GM23338 (cell line): ENCODE data around the gene TTYH1. TPM values are rescaled to one million over a fixed set of nuclear protein-coding genes. Genes with fewer than 3 reads are reported as not detected.

Experiments
- ATAC-seq: fragments of 200-7000 bp; cut with Tn5 transposase; 3 replicates; pipeline ENCODE4 v1.9.1; 2020
- DNase-seq: peaks from one replicate; pipeline ENCODE4 v3.0.0-alpha.2; 2015; ENCODE audit warnings: low spot score
- H2AFZ ChIP-seq: fragments of 200-600 bp; sonication (generic); 2 replicates; pipeline ENCODE4 v1.8.0; 2016; ENCODE audit warnings: antibody characterized with exemption, mild to moderate bottlenecking, moderate library complexity
- H3F3A ChIP-seq: fragments of 200-600 bp; sonication (generic); replicated peaks from 2 replicates; pipeline ENCODE4 v1.8.0; 2017; ENCODE audit warnings: antibody characterized with exemption, mixed run types, low read depth
- H3K27ac ChIP-seq: fragments of 200-600 bp; sonication (generic); 2 replicates; pipeline ENCODE4 v1.6.1; 2016; ENCODE audit warnings: low read depth
- H3K27me3 ChIP-seq: fragments of 200-600 bp; sonication (generic); 2 replicates; pipeline ENCODE4 v1.8.0; 2016; ENCODE audit warnings: mild to moderate bottlenecking, mixed run types, moderate library complexity; ENCODE audit not compliant: insufficient read depth
- H3K36me3 ChIP-seq: fragments of 200-600 bp; sonication (generic); 2 replicates; pipeline ENCODE4 v1.8.0; 2016; ENCODE audit warnings: mild to moderate bottlenecking; ENCODE audit not compliant: insufficient read depth
- H3K4me1 ChIP-seq: fragments of 200-600 bp; sonication (generic); 2 replicates; pipeline ENCODE4 v1.8.0; 2016; ENCODE audit warnings: mild to moderate bottlenecking, moderate library complexity; ENCODE audit not compliant: insufficient read depth
- H3K4me2 ChIP-seq: fragments of 200-600 bp; sonication (generic); 2 replicates; pipeline ENCODE4 v1.7.1; 2017; ENCODE audit warnings: mixed run types
- H3K4me3 ChIP-seq: fragments of 200-600 bp; sonication (generic); 2 replicates; pipeline ENCODE4 v1.6.1; 2016; ENCODE audit warnings: mixed run types
- H3K79me2 ChIP-seq: fragments of 200-600 bp; sonication (generic); replicated peaks from 2 replicates; pipeline ENCODE4 v1.8.0; 2017; ENCODE audit warnings: mild to moderate bottlenecking; ENCODE audit not compliant: insufficient read depth
- H3K9me2 ChIP-seq: fragments of 200-600 bp; sonication (generic); 2 replicates; pipeline ENCODE4 v1.8.0; 2017; ENCODE audit not compliant: insufficient read depth
- H4K20me1 ChIP-seq: fragments of 200-600 bp; sonication (generic); replicated peaks from 2 replicates; pipeline ENCODE4 v1.8.0; 2017; ENCODE audit warnings: mild to moderate bottlenecking; ENCODE audit not compliant: insufficient read depth
- H3K27ac Mint-ChIP-seq: 2 replicates; pipeline ENCODE4 v1.8.0; 2020; ENCODE audit warnings: inconsistent platforms, mild to moderate bottlenecking, moderate library complexity, mixed read lengths
- H3K27me3 Mint-ChIP-seq: 3 replicates; pipeline ENCODE4 v1.8.0; 2022; ENCODE audit warnings: low read depth, mild to moderate bottlenecking, moderate library complexity, mixed read lengths, inconsistent platforms; ENCODE audit not compliant: insufficient read depth, poor library complexity
- H3K36me3 Mint-ChIP-seq: 3 replicates; pipeline ENCODE4 v1.8.0; 2021; ENCODE audit warnings: low read depth, mild to moderate bottlenecking, inconsistent platforms, moderate library complexity, mixed read lengths
- H3K4me1 Mint-ChIP-seq: 3 replicates; pipeline ENCODE4 v1.8.0; 2020; ENCODE audit warnings: mild to moderate bottlenecking, inconsistent platforms, mixed read lengths
- H3K4me3 Mint-ChIP-seq: 3 replicates; pipeline ENCODE4 v1.8.0; 2021; ENCODE audit warnings: moderate library complexity, mild to moderate bottlenecking, inconsistent platforms, mixed read lengths
- H3K9me3 Mint-ChIP-seq: 3 replicates; pipeline ENCODE4 v1.8.0; 2020; ENCODE audit warnings: moderate library complexity, mild to moderate bottlenecking, inconsistent platforms, mixed read lengths
- CREB1 ChIP-seq: fragments of 250-450 bp; sonication (Bioruptor Pico); IDR thresholded peaks from 2 replicates; pipeline ENCODE4 v1.5.0; 2020; ENCODE audit warnings: low read depth, mild to moderate bottlenecking, moderate library complexity
- CTCF ChIP-seq, 2 experiments: fragments of 200-600 bp in 1 of 2; sonication (generic) in 1 of 2; conservative IDR thresholded peaks; 2 replicates each; pipeline versions ENCODE4 v1.5.1 to v1.6.1; 2016 to 2017; ENCODE audit warnings: antibody characterized with exemption in 2 of 2, low read depth in 2 of 2, mild to moderate bottlenecking in 2 of 2, moderate library complexity in 1 of 2
- ETS1 ChIP-seq: IDR thresholded peaks from 2 replicates; pipeline ENCODE4 v1.6.1; 2016; ENCODE audit warnings: antibody characterized with exemption
- EZH2 ChIP-seq: fragments of 200-600 bp; sonication (generic); IDR thresholded peaks from one replicate; pipeline ENCODE4 v1.8.0; 2017; ENCODE audit warnings: antibody characterized with exemption, mild to moderate bottlenecking, low read depth; ENCODE audit not compliant: unreplicated experiment
- EZH2phosphoT487 ChIP-seq: fragments of 200-600 bp; sonication (generic); IDR thresholded peaks from one replicate; pipeline ENCODE4 v1.8.1; 2018; ENCODE audit warnings: antibody characterized with exemption; ENCODE audit not compliant: unreplicated experiment
- JUNB ChIP-seq: IDR thresholded peaks from one replicate; pipeline ENCODE4 v1.6.1; 2016; ENCODE audit warnings: antibody characterized with exemption; ENCODE audit not compliant: unreplicated experiment
- NANOG ChIP-seq: IDR thresholded peaks from 2 replicates; pipeline ENCODE4 v1.6.1; 2016; ENCODE audit warnings: antibody characterized with exemption, borderline replicate concordance
- POLR2AphosphoS5 ChIP-seq: IDR thresholded peaks from 2 replicates; pipeline ENCODE4 v1.6.1; 2016; ENCODE audit warnings: antibody characterized with exemption, low read depth
- REST ChIP-seq: IDR thresholded peaks from one replicate; pipeline ENCODE4 v1.6.1; 2018; ENCODE audit warnings: antibody characterized with exemption; ENCODE audit not compliant: unreplicated experiment
- STAT1 ChIP-seq: IDR thresholded peaks from one replicate; pipeline ENCODE4 v1.6.1; 2016; ENCODE audit warnings: antibody characterized with exemption; ENCODE audit not compliant: unreplicated experiment
- ZNF114 ChIP-seq: fragments of 250-450 bp; sonication (Bioruptor Pico); IDR thresholded peaks from 2 replicates; pipeline ENCODE4 v1.5.0; 2020; ENCODE audit warnings: mild to moderate bottlenecking, moderate library complexity
- ZNF331 ChIP-seq: fragments of 250-450 bp; sonication (Bioruptor Pico); IDR thresholded peaks from 2 replicates; pipeline ENCODE4 v1.5.0; 2020; ENCODE audit warnings: low read depth, mild to moderate bottlenecking, moderate library complexity
- ZNF462 ChIP-seq: fragments of 250-450 bp; sonication (Bioruptor Pico); IDR thresholded peaks from 2 replicates; pipeline ENCODE4 v1.5.0; 2020; ENCODE audit warnings: mild to moderate bottlenecking, moderate library complexity
- polyA plus RNA-seq: library from polyadenylated mRNA; unstranded; fragments of >200 nt; fragmentation: Nextera tagmentation; extraction: Ambion mirVana; gene quantifications from 2 replicates; pipeline ENCODE4 v1.2.1, GENCODE V29; 2016
- total RNA-seq: library from RNA; depleted of rRNA; stranded (reverse); fragments of >200 nt; shearing (Covaris generic); gene quantifications from 2 replicates; pipeline ENCODE4 v1.2.3, GENCODE V29; 2014

Gene TTYH1
- total and polyA plus RNA-seq, 2 experiments from 2014 or later = 18.2 to 40.8 TPM

GRCh38 chr19:54421169-54421516 lies 5.9 kb downstream of the TTYH1 start:
- DNase-seq (no peak), ATAC-seq (peak; percentile 37)
- Mint-ChIP-seq H3K4me1 (peaks cover 43% of the 10 kb centered on the region), H3K36me3 (peaks cover 51% of the 10 kb centered on the region), H3K27me3 (peaks cover 16% of the 10 kb centered on the region), H3K4me3 (peak overlapping the region; percentile 51), H3K27ac (peak overlapping the region; percentile 80; the same call in 1 of the 2 replicates), H3K9me3 (peaks cover 4% of the 10 kb centered on the region)
- no peak overlapping the region; the same call in 1 of the 2 replicates for H2AFZ ChIP-seq
- peak overlapping the region; percentile 93 for H3K4me2 ChIP-seq
- no peak for TF ChIP-seq REST
- no peak for TF ChIP-seq STAT1
- no peak for TF ChIP-seq ZNF462 (CRISPR knock-in tag)
- no peak for TF ChIP-seq CTCF (conservative IDR thresholded peaks at IDR 0.05; ENCODE audit: low read depth in 2 of 2)
- TF ChIP-seq POLR2AphosphoS5 = no peak
- TF ChIP-seq ZNF331 (CRISPR knock-in tag) = no peak
- no peak for TF ChIP-seq ZNF114 (CRISPR knock-in tag)
- TF ChIP-seq JUNB = no peak
- TF ChIP-seq ETS1 = no peak
- no peak for TF ChIP-seq CREB1 (CRISPR knock-in tag)
- no peak for TF ChIP-seq NANOG
- no peak for TF ChIP-seq EZH2phosphoT487
- TF ChIP-seq EZH2 = no peak
- H3F3A ChIP-seq = peaks cover 18% of the 10 kb centered on the region
- peaks cover 3% of the 10 kb centered on the region for H3K27me3 ChIP-seq
- H4K20me1 ChIP-seq = no peaks in the 10 kb centered on the region; the same call in 1 of the 2 replicates
- H3K4me1 ChIP-seq = peaks cover 37% of the 10 kb centered on the region
- H3K36me3 ChIP-seq = no peaks in the 10 kb centered on the region
- H3K27ac ChIP-seq = 0 out of 2 replicates have a peak overlapping the region, but pooled peaks have one; percentile 32
- no peaks in the 10 kb centered on the region for H3K9me2 ChIP-seq
- H3K4me3 ChIP-seq = peak overlapping the region; percentile 64; the same call in 1 of the 2 replicates
- H3K79me2 ChIP-seq = 0 out of 2 replicates have a peak, but pooled peaks cover 3% of the 10 kb centered on the region
